CD4-positive, alpha-beta T cell treated with Interleukin-17A for 4 hours (primary cell): ENCODE data around the gene YIPF4.
"Not testable (repeated sequence)": the region's sequence is repeated elsewhere in the genome, so short reads cannot be mapped to it uniquely, and the experiment has no call there.

Source experiments
- DNase-seq: peaks from one replicate; pipeline ENCODE4 v3.0.0-alpha.2; 2020; ENCODE audit warnings: mixed read lengths

YIPF4 gene

DNA sequence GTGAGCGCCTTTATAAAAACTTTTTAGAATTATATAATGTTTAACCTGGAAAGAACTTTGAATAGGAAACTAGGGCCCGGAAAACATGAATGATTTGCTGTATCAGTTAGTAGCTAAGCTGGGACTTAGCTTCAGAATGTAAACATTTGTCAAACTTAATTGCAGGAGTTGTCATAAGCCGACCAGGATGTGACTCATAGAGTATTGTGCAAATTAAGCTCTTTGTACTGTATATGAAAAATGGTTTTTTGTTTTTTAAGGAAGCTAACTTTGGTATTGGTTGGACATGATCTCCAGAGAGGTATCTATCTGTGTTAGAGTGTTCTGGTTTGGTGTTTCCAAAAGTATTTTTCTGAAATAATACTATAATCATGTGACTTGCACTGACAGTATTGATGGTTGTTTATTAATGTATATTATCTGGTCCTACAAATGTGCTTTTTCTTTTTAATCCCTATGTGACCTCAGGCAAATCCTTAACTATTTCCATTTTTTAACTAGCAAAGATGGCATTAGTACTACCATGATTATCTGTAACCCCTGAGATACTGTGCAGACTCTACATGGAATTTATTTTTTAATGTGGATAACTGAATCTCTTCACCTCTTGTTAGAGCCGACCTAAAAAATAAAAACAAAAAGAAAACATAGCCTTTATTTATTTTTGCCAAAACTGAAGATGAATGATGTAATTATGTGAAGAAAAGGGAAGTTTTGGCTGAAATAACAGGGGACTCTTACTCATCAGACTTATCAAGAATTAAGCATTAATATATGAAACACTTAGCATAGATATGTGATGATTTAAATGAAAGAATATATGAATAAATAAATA is 11.7 kb downstream of the YIPF4 start:
- no peak for DNase-seq

DNA sequence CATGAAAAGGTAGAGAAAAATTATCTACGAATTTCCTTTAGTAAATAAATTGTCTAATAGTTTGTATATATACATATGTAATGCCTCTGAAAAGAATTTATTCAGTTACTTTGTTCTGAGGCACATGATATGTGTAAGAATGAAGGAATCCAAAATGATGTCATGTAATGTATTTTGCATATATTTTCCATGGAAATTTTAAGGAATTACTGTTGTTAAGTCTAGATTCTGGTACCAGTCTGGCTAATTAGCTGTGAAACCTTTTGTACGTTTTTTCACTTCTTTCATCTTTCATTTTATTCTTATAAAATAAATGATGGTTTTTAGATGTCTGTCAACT is 12.3 kb downstream of the YIPF4 start:
- DNase-seq: no peak

DNA sequence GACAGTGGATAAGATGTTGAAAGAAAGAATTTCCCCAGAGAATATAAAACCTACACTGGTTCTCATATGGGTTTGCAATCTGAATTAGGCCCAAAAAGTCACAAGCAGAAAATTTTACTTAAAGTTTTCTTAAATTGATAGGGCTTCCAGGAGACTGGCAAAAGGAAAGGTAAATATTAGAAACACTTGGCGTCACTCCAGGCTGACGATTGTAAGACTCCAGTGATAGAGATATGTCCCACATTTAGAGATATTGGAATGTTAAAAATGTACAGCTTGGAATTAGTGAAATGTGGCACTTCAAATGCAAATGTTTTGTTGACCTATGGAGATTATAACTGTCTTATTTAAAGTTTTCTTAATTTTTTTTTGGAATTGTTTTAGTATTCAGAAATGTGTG is 14.0 kb downstream of the YIPF4 start:
- no peak for DNase-seq

DNA sequence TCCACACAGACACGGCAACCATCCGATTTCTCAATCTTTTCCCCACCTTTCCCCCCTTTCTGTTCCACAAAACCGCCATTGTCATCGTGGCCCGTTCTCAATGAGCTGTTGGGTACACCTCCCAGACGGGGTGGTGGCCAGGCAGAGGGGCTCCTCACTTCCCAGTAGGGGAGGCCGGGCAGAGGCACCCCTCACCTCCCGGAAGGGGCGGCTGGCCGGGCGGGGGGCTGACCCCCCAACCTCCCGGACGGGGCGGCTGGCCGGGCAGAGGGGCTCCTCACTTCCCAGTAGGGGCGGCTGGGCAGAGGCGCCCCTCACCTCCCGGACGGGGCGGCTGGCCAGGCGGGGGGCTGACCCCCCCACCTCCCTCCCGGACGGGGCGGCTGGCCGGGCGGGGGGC is 15.8 kb downstream of the YIPF4 start:
- not testable (repeated sequence) for DNase-seq

DNA sequence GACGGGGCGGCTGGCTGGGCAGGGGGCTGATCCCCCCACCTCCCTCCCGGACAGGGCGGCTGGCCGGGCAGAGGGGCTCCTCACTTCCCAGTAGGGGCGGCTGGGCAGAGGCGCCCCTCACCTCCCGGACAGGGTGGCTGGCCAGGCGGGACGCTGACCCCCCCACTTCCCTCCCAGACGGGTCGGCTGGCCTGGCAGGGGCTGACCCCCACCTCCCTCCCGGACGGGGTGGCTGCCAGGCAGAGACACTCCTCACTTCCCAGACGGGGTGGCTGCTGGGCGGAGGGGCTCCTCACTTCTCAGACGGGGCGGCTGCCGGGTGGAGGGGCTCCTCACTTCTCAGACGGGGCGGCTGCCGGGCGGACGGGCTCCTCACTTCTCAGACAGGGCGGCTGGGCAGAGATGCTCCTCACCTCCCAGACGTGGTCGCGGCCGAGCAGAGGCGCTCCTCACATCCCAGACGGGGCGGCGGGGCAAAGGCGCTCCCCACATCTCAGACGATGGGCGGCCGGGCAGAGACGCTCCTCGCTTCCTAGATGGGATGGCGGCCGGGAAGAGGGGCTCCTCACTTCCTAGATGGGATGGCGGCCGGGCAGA is 16.4 kb downstream of the YIPF4 start:
- not testable (repeated sequence) for DNase-seq

DNA sequence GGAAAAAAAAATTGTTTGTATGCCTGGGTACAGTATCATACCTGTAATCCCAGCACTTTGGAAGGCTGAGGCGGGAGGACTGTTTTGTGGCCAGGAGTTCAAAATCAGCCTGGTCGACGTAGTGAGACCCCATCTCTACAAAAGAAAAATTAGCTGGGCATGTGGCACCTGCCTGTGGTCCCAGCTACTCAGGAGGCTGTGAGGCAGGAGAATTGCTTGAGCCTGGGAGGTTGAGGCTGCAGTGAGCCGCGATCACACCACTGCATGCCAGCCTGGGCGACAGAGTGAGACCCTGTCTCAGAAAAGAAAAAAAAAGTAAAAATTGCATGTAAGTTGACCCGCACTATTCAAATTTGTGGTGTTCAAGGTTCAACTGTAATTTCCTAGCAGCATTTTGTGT is 32.9 kb downstream of the YIPF4 start:
- DNase-seq: no peak

DNA sequence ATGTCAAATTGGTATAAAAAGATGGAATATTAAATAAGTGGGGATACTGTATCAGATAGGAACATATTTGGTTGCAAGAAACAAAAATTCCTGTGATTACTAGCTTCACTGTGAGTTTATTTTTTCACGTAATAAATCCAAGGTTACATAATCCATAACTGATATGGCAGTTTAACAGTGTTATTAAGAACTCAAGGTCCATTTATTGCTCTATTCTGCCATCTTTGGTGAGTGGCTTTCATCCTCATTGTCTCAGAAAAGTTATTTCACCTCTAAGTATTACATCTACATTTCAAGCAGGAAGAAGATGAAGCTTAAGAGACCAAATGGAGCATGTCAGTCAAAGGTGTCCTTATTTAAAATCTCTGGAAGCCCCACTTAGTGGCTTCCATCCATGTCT is 37.2 kb downstream of the YIPF4 start:
- DNase-seq: no peak

DNA sequence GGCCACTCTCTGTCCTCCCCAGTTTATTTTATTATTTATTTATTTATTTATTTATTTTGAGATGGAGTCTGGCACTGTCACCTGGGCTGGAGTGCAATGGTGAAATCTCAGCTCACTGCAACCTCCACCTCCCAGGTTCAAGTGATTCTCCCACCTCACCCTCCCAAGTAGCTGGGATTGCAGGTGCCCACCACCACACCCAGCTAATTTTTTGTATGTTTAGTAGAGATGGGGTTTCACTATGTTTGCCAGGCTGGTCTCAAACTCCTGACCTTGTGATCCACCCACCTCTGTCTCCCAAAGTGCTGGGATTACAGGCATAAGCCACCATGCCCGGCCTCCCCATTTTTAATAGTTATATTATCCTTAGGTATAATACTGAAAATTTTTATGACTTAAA is 51.0 kb downstream of the YIPF4 start:
- not testable (repeated sequence) for DNase-seq

DNA sequence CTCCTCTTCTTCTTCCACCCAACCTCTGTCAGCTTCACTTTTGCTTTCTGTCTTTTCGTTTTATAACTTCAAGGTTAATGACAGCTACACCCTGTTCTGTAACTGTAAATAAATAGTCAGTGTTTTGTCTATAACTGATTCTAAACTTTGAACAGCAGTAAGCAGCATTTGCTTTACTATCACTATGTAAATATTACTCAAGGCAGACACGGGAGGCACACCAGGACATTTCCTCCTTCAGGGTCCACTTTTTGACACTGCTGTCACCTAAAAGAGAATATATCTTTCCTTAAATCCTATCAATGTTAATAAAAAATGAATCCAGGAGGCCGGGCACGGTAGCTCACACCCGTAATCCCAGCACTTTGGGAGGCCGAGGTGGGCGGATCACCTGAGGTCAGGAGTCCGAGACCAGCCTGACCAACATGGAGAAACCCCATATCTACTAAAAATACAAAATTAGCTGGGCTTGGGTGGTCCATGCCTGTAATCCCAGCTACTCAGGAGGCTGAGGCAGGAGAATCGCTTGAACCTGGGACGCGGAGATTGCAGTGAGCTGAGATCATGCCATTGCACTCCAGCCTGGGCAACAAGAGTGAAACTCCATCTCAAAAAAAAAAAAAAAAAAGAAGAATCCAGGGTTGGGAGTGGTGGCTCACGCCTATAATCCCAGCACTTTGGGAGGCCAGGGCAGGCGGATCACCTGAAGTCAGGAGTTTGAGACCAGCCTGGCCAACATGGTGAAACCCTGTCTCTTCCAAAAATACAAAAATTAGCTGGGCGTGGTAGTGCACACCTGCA is 51.7 kb downstream of the YIPF4 start:
- not testable (repeated sequence) for DNase-seq

DNA sequence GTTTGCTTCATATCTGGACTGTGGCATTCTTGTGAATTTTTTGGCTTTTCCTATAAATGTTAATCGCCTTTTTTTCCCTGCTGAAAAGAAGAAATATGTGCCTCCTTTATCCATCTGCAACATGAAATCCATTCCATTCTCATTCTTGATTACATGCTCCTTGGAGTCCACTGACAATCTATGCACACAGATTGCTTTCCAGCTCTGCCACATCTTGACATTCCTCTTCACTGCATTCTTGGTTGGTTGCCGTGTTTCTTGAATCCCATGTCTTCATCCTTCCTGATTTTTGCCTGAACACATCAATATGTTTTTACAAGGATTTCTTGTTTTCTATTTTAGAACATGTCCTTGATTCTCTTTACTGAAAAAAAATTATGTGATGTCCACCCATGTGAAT is 52.4 kb downstream of the YIPF4 start:
- DNase-seq: no peak

DNA sequence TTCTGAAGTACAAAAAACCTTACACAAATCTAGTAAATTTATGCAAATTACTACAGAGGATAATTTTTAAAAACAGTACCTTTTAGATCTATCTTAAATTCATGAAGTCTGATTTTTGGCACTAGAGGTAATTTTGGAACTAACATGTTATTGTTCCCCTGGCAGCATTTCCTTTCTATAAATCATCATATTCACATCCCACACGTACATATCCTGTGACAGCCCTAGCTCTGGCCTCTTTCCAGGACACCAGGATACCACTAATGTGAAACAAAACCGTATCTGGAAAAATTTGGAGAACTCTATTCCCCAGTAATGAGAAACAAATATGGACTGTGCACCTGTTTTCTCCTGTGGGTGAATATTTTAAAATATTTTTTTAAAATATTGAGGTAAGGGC is 65.1 kb downstream of the YIPF4 start:
- DNase-seq: no peak

DNA sequence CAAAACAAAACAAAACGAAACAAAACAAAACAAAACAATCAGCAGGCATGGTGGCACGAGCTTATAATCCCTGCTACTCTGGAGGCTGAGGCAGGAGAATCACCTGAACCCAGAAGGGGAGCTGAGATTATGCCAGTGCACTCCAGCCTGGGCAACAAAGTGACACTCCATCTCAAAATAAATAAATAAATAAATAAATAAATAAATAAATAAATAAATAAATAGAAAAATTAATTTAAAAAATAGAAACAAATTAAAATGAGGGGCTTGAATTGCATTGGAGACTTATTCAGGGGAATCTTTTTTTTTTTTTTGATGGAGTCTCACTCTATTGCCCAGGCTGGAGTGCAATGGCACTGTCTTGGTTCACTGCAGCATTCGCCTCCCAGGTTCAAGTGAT is 73.1 kb downstream of the YIPF4 start:
- not testable (repeated sequence) for DNase-seq

DNA sequence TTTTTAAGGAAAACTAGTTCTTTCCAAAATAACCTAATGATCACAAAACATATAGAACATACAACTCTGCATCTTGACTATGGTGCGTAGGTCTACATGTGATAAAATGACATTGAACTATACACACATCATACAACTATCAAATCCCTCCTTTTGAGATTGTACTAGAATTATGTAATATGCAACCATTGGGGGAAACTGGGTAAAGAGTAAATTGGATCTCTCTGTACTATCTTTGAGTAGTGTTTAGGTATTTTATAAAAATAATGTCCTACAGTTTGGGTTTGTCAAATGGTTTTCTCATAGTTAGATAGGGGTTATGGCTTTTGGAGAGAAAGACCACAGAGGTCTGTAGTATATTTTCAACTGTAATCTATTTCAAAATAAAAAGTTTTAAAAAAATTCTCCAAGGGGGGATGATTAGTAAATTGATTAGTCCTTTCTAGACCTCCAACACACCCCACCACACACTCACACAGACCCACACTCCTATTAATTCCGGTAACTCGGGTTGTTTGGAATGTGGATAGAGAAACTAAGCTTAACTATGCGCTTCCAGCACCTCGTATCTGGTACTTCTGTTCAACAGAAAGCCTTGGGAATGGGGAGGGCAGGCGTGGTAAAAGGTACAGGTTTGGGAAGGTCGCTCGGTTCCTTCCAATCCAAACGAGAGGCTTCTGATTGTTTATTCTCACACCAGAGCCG is 78.4 kb downstream of the YIPF4 start:
- no peak for DNase-seq

DNA sequence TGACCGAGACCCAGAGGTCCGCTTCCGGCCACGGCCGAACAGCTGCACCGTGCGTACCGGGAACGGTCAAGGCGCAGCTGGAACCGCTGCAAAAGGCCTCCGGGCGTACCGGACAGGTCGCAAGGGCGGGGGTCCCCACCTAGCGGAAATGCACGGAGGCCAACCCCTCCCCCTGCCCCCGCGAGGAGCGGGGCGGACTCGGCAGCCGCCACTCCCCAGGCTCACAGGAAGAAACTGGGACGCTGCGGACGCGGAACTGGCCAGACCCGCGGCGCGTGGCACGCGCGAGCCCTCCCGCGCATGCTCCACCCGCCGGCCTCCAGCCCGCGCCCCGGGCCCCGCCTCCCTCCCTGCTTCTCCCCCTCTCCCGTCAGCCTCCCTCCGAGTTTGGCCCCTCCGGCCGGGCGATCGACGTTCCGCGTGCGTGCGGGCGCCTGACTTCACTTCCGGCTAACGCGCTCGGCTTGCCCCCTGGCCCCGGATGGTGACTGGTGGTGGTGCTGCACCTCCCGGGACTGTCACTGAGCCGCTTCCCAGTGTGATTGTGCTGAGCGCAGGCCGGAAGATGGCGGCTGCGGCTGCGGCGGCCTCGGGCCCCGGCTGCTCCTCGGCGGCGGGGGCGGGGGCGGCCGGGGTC is 79.1 kb downstream of the YIPF4 start, which contains the start of gene BIRC6:
Gene BIRC6 (plus strand): TSS at position 343 of the 637 bp plus-strand sequence. CDS start 139 bp downstream, at position 482.
- peak; percentile 96 for DNase-seq

DNA sequence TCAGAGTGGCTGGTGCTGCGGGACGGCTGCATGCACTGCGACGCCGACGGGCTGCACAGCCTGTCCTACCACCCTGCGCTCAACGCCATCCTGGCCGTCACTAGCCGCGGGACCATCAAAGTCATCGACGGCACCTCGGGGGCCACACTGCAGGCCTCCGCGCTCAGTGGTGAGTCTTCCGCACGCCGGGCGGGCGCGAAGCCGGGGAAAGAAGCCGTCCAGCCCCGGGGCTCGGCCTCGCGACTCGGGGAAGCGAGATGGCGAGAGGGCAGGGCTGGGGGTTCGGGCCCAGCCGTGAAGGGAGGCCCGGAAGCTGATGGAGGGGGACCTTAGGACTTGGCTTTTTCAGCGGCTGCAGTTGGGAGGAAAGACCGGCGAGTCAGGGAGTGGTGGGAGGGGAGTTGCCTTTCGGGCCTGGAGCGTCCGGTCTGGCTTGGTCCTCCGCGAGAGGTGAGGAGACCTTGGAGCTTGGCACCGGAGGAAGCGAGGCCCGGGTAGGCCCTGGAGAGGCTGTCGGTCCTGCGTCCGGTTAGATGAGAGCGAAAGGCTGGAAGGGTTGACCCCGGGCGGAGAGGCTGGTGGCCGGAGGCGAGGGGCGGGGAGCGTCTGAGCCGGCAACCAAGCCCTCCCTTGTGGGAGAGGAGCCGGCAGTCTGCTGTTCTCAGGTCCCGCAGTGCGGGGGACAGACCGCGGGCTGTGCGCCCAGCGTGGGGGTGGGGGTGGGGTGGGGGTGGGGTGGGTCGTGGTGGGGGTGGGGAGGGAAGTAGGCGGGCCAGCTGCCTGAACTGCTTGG is 79.8 kb downstream of the YIPF4 start:
- DNase-seq: peak; percentile 43

DNA sequence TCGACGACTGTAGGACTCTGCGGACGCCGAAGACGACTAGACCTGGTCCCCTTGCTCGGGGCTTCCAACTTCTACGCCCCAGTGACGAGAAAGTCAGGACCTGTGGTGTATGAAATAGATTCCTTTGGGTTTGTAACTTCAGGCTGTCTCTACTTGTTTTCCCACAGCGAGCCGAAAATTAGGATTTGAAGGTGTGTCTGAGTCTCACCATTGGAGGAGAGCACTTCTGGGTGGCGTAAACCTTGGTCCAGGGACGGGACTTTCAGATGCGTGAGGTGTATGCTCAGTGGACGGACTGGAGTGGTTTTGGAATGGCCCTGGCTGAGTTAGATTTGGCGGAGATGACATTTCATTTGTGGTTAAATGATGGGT is 80.4 kb downstream of the YIPF4 start:
- DNase-seq: no peak

DNA sequence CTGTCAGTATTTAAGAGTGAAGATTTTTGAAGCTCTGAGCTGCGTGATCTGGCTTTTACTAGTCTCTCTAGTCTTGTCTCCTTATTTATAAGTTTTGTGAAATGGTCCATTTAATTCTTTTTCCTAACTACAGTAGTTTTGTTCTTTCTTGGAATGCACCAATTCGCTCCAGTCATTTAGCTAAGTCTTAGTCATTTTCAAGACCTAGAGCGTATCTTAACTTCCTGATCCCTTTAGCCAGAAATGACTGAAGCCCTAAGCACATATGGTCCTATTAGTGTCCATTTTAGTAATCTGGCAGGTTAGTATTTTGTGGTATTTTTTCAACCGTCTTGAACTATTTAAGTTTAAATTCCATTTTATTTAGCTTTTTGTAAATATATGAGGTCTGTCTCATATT is 82.7 kb downstream of the YIPF4 start:
- no peak for DNase-seq

DNA sequence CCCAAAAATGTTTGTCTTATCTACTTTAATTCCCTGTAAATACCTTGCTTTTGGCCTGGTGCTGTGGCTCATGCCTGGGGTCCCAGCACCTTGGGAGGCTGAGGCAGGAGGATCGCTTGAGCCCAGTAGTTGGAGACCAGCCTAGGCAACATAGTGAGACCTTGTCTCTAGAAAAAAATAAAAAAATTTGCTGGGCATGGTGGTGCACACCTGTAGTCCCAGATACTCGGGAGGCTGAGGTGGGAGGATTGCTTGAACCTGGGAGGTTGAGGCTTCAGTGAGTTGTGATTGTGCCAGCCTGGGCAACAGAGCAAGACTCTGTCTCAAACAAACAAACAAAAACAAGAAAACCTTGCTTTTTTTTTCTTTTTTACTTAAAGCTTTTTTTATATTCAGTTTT is 85.3 kb downstream of the YIPF4 start:
- DNase-seq: not testable (repeated sequence)

DNA sequence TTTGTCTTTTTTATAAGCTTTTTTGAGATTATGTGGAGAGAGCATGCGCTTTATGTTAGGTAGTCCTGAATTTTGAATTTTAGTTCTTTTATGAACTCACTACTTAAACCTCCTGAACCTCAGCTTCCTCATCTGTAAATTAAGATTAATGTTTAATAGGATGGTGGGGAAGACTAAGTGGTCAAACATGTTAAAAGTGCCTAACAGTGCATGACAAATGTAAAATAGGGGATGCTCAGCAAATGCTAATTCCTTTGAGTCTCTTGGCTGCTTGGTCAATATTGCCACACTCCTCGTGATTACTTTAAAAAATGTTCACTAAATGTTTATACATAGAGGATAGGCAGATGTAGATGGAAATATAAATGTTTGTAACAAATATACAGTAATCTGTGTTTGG is 85.9 kb downstream of the YIPF4 start:
- no peak for DNase-seq

DNA sequence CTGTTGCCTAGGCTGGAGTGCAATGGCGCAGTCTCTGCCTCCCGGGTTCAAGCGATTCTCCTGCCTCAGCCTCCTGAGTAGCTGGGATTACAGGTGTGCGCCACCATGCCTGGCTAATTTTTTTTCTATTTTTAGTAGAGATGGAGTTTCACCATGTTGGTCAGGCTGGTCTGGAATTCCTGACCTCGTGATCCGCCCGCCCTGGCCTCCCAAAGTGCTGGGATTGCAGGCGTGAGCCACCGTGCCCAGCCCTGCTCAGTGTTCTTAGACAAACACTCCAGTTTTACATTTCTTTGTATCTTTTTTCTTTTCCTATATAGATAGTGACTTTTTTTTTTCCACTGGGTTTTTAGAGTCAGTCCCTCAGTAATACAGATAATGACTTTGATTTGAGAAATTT is 86.6 kb downstream of the YIPF4 start:
- DNase-seq: not testable (repeated sequence)

DNA sequence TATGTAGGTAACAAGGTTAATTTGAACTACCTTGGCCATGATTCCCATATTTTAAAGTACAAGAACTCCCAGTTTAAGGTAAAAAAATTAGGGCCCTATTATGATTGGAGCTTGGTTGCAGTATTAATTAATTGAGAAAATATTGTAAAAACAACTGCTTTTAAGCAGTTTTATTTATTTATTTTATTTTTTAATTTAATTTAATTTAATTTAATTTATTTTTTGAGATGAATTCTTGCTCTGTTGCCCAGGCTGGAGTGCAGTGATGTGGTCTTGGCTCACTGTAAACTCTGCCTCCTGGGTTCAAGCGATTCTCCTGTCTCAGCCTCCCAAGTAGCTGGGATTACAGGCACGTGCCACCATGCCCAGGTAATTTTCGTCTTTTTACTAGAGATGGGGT is 88.0 kb downstream of the YIPF4 start:
- not testable (repeated sequence) for DNase-seq
